A549 (cell line): ENCODE results near the gene SLC26A9. TPM values are rescaled to one million over a fixed set of nuclear protein-coding genes. Genes with fewer than 3 reads are reported as not detected.

Experiments
- BHLHE40 ChIP-seq: IDR thresholded peaks from 2 replicates; pipeline ENCODE4 v1.6.1; 2012; ENCODE audit warnings: low read depth, low read length, inconsistent platforms
- CBX8 ChIP-seq: fragments of 200-600 bp; sonication (generic); IDR thresholded peaks from 2 replicates; pipeline ENCODE4 v1.6.1; 2016
- CEBPB ChIP-seq, 2 experiments: fragments of >200 bp in 1 of 2; sonication (Bioruptor Twin) in 1 of 2; formaldehyde crosslinking in 1 of 2; IDR thresholded peaks; 2 replicates each; pipeline ENCODE4 v1.6.1; 2012 to 2016
- CHD2 ChIP-seq: fragments of 150-350 bp; IDR thresholded peaks from 2 replicates; pipeline ENCODE4 v1.6.1; 2014; ENCODE audit warnings: low read length; ENCODE audit not compliant: partially characterized antibody
- CHD4 ChIP-seq: fragments of 200-600 bp; sonication (generic); IDR thresholded peaks from 2 replicates; pipeline ENCODE4 v1.6.1; 2016; ENCODE audit warnings: antibody characterized with exemption, mild to moderate bottlenecking, borderline replicate concordance
- EHMT2 ChIP-seq: fragments of 200-600 bp; sonication (generic); IDR thresholded peaks from 2 replicates; pipeline ENCODE4 v1.6.1; 2016; ENCODE audit warnings: antibody characterized with exemption, low read depth, mild to moderate bottlenecking, moderate library complexity
- EP300 ChIP-seq, 2 experiments: fragments of >200 bp; sonication (Bioruptor Twin); formaldehyde crosslinking; IDR thresholded peaks; 2 replicates in 1 of 2; 3 replicates in 1 of 2; pipeline ENCODE4 v1.6.1; 2016 to 2017
- FOSB ChIP-seq: fragments of 250-450 bp; sonication (Bioruptor Pico); IDR thresholded peaks from 2 replicates; pipeline ENCODE4 v1.5.0; 2020; ENCODE audit warnings: mild to moderate bottlenecking, moderate library complexity
- HEYL ChIP-seq: fragments of 250-450 bp; sonication (Bioruptor Pico); IDR thresholded peaks from 2 replicates; pipeline ENCODE4 v1.8.0; 2021; ENCODE audit warnings: mild to moderate bottlenecking, moderate library complexity
- HOXA7 ChIP-seq: fragments of 250-450 bp; sonication (Bioruptor Pico); IDR thresholded peaks from 2 replicates; pipeline ENCODE4 v1.5.0; 2020; ENCODE audit warnings: mild to moderate bottlenecking, moderate library complexity
- HOXB13 ChIP-seq: fragments of 250-450 bp; sonication (Bioruptor Pico); IDR thresholded peaks from 2 replicates; pipeline ENCODE4 v1.5.0; 2020; ENCODE audit warnings: low read depth, mild to moderate bottlenecking, moderate library complexity
- HOXB5 ChIP-seq: fragments of 250-450 bp; sonication (Bioruptor Pico); IDR thresholded peaks from 2 replicates; pipeline ENCODE4 v1.5.0; 2020; ENCODE audit warnings: mild to moderate bottlenecking, moderate library complexity
- JUN ChIP-seq, 2 experiments: fragments of >200 bp; sonication (Bioruptor Twin); formaldehyde crosslinking; IDR thresholded peaks; 2 replicates in 1 of 2; 3 replicates in 1 of 2; pipeline ENCODE4 v1.6.1; 2016 to 2017
- JUNB ChIP-seq: fragments of >200 bp; sonication (Bioruptor Twin); formaldehyde crosslinking; IDR thresholded peaks from 2 replicates; pipeline ENCODE4 v1.6.1; 2016
- KDM1A ChIP-seq: fragments of 200-600 bp; sonication (generic); IDR thresholded peaks from 2 replicates; pipeline ENCODE4 v1.6.1; 2016; ENCODE audit warnings: low read depth, mild to moderate bottlenecking
- MAZ ChIP-seq: fragments of 150-350 bp; IDR thresholded peaks from 2 replicates; pipeline ENCODE4 v1.6.1; 2014; ENCODE audit warnings: antibody characterized with exemption, low read depth, low read length, borderline replicate concordance
- NFE2L2 ChIP-seq: fragments of 150-350 bp; conservative IDR thresholded peaks from 2 replicates; pipeline ENCODE4 v1.6.1; 2014; ENCODE audit warnings: low read length
- NPAS2 ChIP-seq: fragments of 250-450 bp; sonication (Bioruptor Pico); IDR thresholded peaks from 2 replicates; pipeline ENCODE4 v1.8.0; 2022; ENCODE audit warnings: mild to moderate bottlenecking, moderate library complexity, borderline replicate concordance
- NR3C1 ChIP-seq: fragments of >200 bp; sonication (Bioruptor Twin); formaldehyde crosslinking; IDR thresholded peaks from 3 replicates; pipeline ENCODE4 v1.6.1; 2017
- RARB ChIP-seq: fragments of 250-450 bp; sonication (Bioruptor Pico); IDR thresholded peaks from 2 replicates; pipeline ENCODE4 v1.8.0; 2021; ENCODE audit warnings: mild to moderate bottlenecking, moderate library complexity
- RFX5 ChIP-seq: fragments of 450-650 bp; IDR thresholded peaks from 2 replicates; pipeline ENCODE4 v1.7.1; 2014; ENCODE audit warnings: antibody characterized with exemption, mild to moderate bottlenecking, moderate library complexity
- RNF2 ChIP-seq: fragments of 200-600 bp; sonication (generic); IDR thresholded peaks from 2 replicates; pipeline ENCODE4 v1.6.1; 2016; ENCODE audit warnings: low read depth, mild to moderate bottlenecking, antibody characterized with exemption, moderate library complexity, borderline replicate concordance
- SMC3 ChIP-seq: fragments of >200 bp; sonication (Bioruptor Twin); formaldehyde crosslinking; IDR thresholded peaks from 3 replicates; pipeline ENCODE4 v1.6.1; 2018; ENCODE audit warnings: inconsistent platforms
- SREBF2 ChIP-seq: fragments of 450-650 bp; IDR thresholded peaks from 2 replicates; pipeline ENCODE4 v1.6.1; 2014; ENCODE audit warnings: mild to moderate bottlenecking, moderate library complexity
- TFCP2L1 ChIP-seq: fragments of 250-450 bp; sonication (Bioruptor Pico); IDR thresholded peaks from 2 replicates; pipeline ENCODE4 v1.5.0; 2021; ENCODE audit warnings: mild to moderate bottlenecking
- TP53 ChIP-seq: fragments of 250-450 bp; sonication (Bioruptor Pico); IDR thresholded peaks from 2 replicates; pipeline ENCODE4 v1.5.0; 2021; ENCODE audit warnings: mild to moderate bottlenecking, moderate library complexity
- polyA plus RNA-seq, 4 experiments: library from polyadenylated mRNA; depleted of rRNA in 3 of 4; stranded (reverse); fragments of >200 nt; fragmentation: RNase III in 1 of 4; extraction: RNeasy Plus Mini Kit Qiagen cat#74134 plus additional on column Dnase treatment in 1 of 4; gene quantifications; 2 replicates in 3 of 4; 3 replicates in 1 of 4; pipeline ENCODE4 v1.2.3, GENCODE V29; 2011 to 2017
- TF ChIP-seq, protein P1 (sequence below): fragments of 250-450 bp; sonication (Bioruptor Pico); IDR thresholded peaks from 2 replicates; pipeline ENCODE4 v1.5.0; 2020; ENCODE audit warnings: low read depth, mild to moderate bottlenecking, moderate library complexity
- TF ChIP-seq, protein P2 (sequence below): fragments of 450-650 bp; IDR thresholded peaks from 2 replicates; pipeline ENCODE4 v1.6.1; 2014; ENCODE audit warnings: antibody characterized with exemption
- TF ChIP-seq, protein P3 (sequence below): fragments of >200 bp; sonication (Bioruptor Twin); formaldehyde crosslinking; IDR thresholded peaks from 3 replicates; pipeline ENCODE4 v1.6.1; 2016
- TF ChIP-seq, protein P4 (sequence below): fragments of 250-450 bp; sonication (Bioruptor Pico); IDR thresholded peaks from 2 replicates; pipeline ENCODE4 v1.5.0; 2021; ENCODE audit warnings: mild to moderate bottlenecking, moderate library complexity, borderline replicate concordance
- TF ChIP-seq, protein P5 (sequence below): fragments of 150-350 bp; IDR thresholded peaks from 2 replicates; pipeline ENCODE4 v1.6.1; 2014; ENCODE audit warnings: low read depth, mild to moderate bottlenecking, low read length
- TF ChIP-seq, protein P6 (sequence below): IDR thresholded peaks from 2 replicates; pipeline ENCODE4 v1.6.1; 2012
- TF ChIP-seq, protein P7 (sequence below): fragments of 200-600 bp; sonication (generic); IDR thresholded peaks from 2 replicates; pipeline ENCODE4 v1.6.1; 2016; ENCODE audit warnings: antibody characterized with exemption, mild to moderate bottlenecking, moderate library complexity

The SLC26A9 gene
- polyA plus RNA-seq, 2 of the 4 experiments (the other 2 are of a cell fraction): 0.18 to 0.98 TPM

DNA sequence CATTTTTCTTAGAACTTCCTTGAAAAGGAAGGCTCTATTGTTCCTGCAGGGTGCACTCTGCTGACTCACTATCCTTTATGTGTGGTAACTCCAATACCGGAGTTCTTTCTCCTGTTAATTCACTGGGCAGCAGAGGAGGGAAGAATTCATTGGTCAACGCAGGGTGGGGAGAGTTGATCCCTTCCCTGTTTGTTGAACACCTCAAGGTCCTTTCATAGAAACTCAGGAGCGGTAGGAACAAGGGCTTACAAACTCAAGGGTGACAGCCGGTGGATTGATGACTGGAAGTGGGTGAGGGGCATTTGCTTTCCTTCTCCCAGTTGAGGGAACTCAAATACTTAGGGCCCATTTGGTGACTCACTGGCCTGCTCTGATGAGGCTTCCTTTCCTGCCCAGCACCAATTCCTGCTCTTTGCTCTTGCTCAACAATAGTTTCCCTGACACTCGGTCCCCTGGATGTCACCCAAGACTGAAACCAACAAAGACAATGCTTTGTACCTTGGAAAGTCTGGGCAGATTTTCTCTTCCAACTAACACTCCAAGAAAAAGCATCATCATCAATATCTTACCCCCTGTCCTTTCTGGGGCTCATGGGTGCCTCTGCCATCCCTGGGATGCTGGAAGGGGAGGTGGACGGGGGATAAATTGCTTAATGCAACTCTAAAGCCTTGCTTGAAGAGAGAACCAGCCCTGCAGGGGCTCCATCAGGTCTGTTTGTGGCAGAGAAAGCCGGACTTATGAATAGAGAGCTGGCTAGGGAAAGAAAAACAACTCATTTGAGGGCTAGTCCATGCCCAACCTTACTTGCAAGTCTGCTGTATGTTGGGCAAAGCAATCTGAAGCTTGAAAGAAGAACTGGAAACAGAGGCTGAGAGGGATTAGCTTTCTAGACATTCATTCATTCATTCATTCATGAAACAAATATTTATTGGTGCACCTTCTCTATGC is 9.3 kb downstream of the SLC26A9 start (continued):
- TF ChIP-seq, protein P1, sequence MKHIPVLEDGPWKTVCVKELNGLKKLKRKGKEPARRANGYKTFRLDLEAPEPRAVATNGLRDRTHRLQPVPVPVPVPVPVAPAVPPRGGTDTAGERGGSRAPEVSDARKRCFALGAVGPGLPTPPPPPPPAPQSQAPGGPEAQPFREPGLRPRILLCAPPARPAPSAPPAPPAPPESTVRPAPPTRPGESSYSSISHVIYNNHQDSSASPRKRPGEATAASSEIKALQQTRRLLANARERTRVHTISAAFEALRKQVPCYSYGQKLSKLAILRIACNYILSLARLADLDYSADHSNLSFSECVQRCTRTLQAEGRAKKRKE (CRISPR knock-in tag): no peak
- TF ChIP-seq CBX8 (no peak), NR3C1 (no peak), JUN (IDR thresholded peaks at IDR 0.05) (peak; percentile 37 to 76; a peak in 4 of 5 replicates), SREBF2 (no peak), RNF2 (no peak), NFE2L2 (no peak), BHLHE40 (no peak), HOXB13 (no peak), MAZ (no peak), TFCP2L1 (CRISPR knock-in tag) (no peak), CEBPB (IDR thresholded peaks at IDR 0.05) (peak; percentile 39 to 55; a peak in 3 of 4 replicates), CHD2 (no peak), RARB (CRISPR knock-in tag) (no peak), CHD4 (no peak), NPAS2 (CRISPR knock-in tag) (no peak), FOSB (no peak), EHMT2 (no peak), HOXA7 (CRISPR knock-in tag) (no peak), KDM1A (no peak), HOXB5 (peak; percentile 85), EP300 (IDR thresholded peaks at IDR 0.05) (peak in 1 of 2 experiments; percentile 38; a peak in 1 of 5 replicates), TP53 (CRISPR knock-in tag) (no peak), RFX5 (no peak), JUNB (peak; percentile 51; the same call in 1 of the 2 replicates), HEYL (no peak), SMC3 (no peak)
- TF ChIP-seq, protein P2, sequence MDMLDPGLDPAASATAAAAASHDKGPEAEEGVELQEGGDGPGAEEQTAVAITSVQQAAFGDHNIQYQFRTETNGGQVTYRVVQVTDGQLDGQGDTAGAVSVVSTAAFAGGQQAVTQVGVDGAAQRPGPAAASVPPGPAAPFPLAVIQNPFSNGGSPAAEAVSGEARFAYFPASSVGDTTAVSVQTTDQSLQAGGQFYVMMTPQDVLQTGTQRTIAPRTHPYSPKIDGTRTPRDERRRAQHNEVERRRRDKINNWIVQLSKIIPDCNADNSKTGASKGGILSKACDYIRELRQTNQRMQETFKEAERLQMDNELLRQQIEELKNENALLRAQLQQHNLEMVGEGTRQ: no peak
- TF ChIP-seq, protein P3, sequence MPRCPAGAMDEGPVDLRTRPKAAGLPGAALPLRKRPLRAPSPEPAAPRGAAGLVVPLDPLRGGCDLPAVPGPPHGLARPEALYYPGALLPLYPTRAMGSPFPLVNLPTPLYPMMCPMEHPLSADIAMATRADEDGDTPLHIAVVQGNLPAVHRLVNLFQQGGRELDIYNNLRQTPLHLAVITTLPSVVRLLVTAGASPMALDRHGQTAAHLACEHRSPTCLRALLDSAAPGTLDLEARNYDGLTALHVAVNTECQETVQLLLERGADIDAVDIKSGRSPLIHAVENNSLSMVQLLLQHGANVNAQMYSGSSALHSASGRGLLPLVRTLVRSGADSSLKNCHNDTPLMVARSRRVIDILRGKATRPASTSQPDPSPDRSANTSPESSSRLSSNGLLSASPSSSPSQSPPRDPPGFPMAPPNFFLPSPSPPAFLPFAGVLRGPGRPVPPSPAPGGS: no peak
- TF ChIP-seq, protein P4, sequence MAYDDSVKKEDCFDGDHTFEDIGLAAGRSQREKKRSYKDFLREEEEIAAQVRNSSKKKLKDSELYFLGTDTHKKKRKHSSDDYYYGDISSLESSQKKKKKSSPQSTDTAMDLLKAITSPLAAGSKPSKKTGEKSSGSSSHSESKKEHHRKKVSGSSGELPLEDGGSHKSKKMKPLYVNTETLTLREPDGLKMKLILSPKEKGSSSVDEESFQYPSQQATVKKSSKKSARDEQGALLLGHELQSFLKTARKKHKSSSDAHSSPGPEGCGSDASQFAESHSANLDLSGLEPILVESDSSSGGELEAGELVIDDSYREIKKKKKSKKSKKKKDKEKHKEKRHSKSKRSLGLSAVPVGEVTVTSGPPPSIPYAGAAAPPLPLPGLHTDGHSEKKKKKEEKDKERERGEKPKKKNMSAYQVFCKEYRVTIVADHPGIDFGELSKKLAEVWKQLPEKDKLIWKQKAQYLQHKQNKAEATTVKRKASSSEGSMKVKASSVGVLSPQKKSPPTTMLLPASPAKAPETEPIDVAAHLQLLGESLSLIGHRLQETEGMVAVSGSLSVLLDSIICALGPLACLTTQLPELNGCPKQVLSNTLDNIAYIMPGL (CRISPR knock-in tag): no peak
- TF ChIP-seq, protein P5, sequence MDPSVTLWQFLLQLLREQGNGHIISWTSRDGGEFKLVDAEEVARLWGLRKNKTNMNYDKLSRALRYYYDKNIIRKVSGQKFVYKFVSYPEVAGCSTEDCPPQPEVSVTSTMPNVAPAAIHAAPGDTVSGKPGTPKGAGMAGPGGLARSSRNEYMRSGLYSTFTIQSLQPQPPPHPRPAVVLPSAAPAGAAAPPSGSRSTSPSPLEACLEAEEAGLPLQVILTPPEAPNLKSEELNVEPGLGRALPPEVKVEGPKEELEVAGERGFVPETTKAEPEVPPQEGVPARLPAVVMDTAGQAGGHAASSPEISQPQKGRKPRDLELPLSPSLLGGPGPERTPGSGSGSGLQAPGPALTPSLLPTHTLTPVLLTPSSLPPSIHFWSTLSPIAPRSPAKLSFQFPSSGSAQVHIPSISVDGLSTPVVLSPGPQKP: no peak
- TF ChIP-seq, protein P6, sequence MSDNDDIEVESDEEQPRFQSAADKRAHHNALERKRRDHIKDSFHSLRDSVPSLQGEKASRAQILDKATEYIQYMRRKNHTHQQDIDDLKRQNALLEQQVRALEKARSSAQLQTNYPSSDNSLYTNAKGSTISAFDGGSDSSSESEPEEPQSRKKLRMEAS: no peak; the same call in 1 of the 2 replicates
- TF ChIP-seq, protein P7, sequence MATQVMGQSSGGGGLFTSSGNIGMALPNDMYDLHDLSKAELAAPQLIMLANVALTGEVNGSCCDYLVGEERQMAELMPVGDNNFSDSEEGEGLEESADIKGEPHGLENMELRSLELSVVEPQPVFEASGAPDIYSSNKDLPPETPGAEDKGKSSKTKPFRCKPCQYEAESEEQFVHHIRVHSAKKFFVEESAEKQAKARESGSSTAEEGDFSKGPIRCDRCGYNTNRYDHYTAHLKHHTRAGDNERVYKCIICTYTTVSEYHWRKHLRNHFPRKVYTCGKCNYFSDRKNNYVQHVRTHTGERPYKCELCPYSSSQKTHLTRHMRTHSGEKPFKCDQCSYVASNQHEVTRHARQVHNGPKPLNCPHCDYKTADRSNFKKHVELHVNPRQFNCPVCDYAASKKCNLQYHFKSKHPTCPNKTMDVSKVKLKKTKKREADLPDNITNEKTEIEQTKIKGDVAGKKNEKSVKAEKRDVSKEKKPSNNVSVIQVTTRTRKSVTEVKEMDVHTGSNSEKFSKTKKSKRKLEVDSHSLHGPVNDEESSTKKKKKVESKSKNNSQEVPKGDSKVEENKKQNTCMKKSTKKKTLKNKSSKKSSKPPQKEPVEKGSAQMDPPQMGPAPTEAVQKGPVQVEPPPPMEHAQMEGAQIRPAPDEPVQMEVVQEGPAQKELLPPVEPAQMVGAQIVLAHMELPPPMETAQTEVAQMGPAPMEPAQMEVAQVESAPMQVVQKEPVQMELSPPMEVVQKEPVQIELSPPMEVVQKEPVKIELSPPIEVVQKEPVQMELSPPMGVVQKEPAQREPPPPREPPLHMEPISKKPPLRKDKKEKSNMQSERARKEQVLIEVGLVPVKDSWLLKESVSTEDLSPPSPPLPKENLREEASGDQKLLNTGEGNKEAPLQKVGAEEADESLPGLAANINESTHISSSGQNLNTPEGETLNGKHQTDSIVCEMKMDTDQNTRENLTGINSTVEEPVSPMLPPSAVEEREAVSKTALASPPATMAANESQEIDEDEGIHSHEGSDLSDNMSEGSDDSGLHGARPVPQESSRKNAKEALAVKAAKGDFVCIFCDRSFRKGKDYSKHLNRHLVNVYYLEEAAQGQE: no peak
